Smooth muscle cell of the pulmonary artery (primary cell): ENCODE measurements around the gene KCTD17. TPM values are rescaled to one million over a fixed set of nuclear protein-coding genes. Genes with fewer than 3 reads are reported as not detected.

Source experiments
- total RNA-seq: library from RNA; depleted of rRNA; stranded (reverse); fragments of >200 nt; gene quantifications from 2 replicates; pipeline ENCODE4 v1.2.3, GENCODE V29; 2014

Gene KCTD17
- total RNA-seq, result 26.1 and 36.0 TPM in 2 replicates

GRCh38 chr22:37051391-37052385 lies at the start of gene KCTD17:
KCTD17 (plus strand) TSS chr22:37051742; CDS start chr22:37051761, 19 bp downstream.

GRCh38 chr22:37019309-37020191 lies 32.0 kb upstream of the KCTD17 start, which contains the start of the genes MPST and TST:
MPST (plus strand) TSS chr22:37019742; CDS start chr22:37019837, 95 bp downstream.
TST (minus strand) TSS chr22:37019447; CDS start chr22:37018732, 715 bp downstream.

GRCh38 chr22:37109242-37109917 lies 57.8 kb downstream of the KCTD17 start, which contains the start of gene TMPRSS6:
TMPRSS6 (minus strand) TSS chr22:37109713; CDS start chr22:37103417, 6,296 bp downstream.

Other genes starting within 250 kb of the KCTD17 start
- gene PVALB, start 234.7 kb upstream of the KCTD17 start, total RNA-seq, result not detected in 2 replicates
- not detected in 2 replicates for gene NCF4, start 190.7 kb upstream of the KCTD17 start, total RNA-seq
- 0.46 and 0.52 TPM in 2 replicates for gene CSF2RB, start 138.1 kb upstream of the KCTD17 start, total RNA-seq
- gene TST, start 32.3 kb upstream of the KCTD17 start, total RNA-seq, result 16.2 and 19.1 TPM in 2 replicates
- 45.9 and 58.0 TPM in 2 replicates for gene MPST, start 32.0 kb upstream of the KCTD17 start, total RNA-seq
- not detected in 2 replicates for gene TMPRSS6, start 58.0 kb downstream of the KCTD17 start, total RNA-seq
- gene IL2RB, start 98.2 kb downstream of the KCTD17 start, total RNA-seq, result 0.07 TPM in 1 of 2 replicates, not detected in the other
- gene C1QTNF6, start 136.5 kb downstream of the KCTD17 start, total RNA-seq, result 9.2 and 13.7 TPM in 2 replicates
- not detected in 2 replicates for gene SSTR3, start 160.7 kb downstream of the KCTD17 start, total RNA-seq
- 3.0 and 6.3 TPM in 2 replicates for gene RAC2, start 192.5 kb downstream of the KCTD17 start, total RNA-seq
- 0.07 and 0.36 TPM in 2 replicates for gene CYTH4, start 230.8 kb downstream of the KCTD17 start, total RNA-seq